SU-DHL-6 (cell line): Measurements from ENCODE around the gene ZNF593OS.

Experiments
- EZH2phosphoT487 ChIP-seq: fragments of 200-600 bp; sonication (generic), shearing (Covaris generic); conservative IDR thresholded peaks from 2 replicates; pipeline ENCODE4 v1.6.1; 2018; ENCODE audit warnings: mild to moderate bottlenecking, antibody characterized with exemption, low read length, moderate library complexity, mixed read lengths
- TF ChIP-seq, protein P1 (sequence below): fragments of 200-600 bp; sonication (generic); IDR thresholded peaks from one replicate; pipeline ENCODE4 v1.5.1; 2017; ENCODE audit warnings: antibody characterized with exemption, mild to moderate bottlenecking, low read length, moderate library complexity; ENCODE audit not compliant: insufficient read depth, poor library complexity, severe bottlenecking

DNA sequence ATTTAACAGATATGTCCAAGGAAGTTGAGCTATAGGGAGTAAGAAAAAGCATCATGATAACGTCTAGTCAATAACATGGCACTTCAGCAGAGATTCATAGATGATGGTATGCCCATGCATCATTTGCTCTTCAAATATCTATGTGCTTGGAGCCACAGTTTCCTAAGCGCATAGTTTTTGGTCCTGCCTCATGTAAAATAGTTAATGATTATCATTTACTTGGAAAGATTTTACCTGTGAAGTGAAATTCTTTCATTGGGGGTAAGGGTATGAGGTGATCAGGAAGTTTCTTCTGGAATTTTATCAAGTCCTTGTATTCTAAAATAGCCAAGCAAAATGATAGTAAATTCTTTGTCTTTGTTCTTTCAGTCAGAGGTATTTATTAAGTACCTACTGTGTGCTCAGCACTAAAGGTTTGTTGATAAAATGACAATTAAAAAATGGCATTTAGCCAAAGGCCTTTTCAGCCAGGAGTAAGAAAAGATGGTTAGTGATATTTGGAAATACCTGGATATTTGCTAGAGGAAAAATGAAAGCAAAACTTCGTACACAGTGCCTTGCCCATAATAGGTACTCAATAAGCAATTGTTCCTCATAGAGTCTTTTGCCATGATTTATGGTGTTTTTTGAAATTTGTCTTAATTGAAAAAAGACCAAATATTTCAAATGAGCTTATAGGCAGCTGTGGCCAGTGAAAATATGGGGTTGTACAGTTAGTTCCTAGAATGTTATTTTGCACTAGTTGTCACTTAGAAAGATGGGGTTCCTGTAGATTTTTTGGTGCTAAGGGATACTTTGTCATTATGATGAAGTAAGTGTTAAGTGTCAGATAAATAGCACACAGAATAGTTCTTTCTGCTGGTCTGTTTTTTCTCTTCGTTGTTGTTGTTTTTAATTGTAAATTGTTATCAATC is 47.0 kb downstream of the ZNF593OS start:
- TF ChIP-seq, protein P1, sequence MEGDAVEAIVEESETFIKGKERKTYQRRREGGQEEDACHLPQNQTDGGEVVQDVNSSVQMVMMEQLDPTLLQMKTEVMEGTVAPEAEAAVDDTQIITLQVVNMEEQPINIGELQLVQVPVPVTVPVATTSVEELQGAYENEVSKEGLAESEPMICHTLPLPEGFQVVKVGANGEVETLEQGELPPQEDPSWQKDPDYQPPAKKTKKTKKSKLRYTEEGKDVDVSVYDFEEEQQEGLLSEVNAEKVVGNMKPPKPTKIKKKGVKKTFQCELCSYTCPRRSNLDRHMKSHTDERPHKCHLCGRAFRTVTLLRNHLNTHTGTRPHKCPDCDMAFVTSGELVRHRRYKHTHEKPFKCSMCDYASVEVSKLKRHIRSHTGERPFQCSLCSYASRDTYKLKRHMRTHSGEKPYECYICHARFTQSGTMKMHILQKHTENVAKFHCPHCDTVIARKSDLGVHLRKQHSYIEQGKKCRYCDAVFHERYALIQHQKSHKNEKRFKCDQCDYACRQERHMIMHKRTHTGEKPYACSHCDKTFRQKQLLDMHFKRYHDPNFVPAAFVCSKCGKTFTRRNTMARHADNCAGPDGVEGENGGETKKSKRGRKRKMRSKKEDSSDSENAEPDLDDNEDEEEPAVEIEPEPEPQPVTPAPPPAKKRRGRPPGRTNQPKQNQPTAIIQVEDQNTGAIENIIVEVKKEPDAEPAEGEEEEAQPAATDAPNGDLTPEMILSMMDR, result no peak
- TF ChIP-seq EZH2phosphoT487, result no peak
